Measurements from ENCODE around the gene OXSR1. TPM values are rescaled to one million over a fixed set of nuclear protein-coding genes. Genes with fewer than 3 reads are reported as not detected.

OXSR1 gene
- total RNA-seq, 5 donors from 2014 or later (not counting 1 experiment from before 2014, with no cell fraction given): 30.7 to 40.4 (median 37.4) TPM

DNA sequence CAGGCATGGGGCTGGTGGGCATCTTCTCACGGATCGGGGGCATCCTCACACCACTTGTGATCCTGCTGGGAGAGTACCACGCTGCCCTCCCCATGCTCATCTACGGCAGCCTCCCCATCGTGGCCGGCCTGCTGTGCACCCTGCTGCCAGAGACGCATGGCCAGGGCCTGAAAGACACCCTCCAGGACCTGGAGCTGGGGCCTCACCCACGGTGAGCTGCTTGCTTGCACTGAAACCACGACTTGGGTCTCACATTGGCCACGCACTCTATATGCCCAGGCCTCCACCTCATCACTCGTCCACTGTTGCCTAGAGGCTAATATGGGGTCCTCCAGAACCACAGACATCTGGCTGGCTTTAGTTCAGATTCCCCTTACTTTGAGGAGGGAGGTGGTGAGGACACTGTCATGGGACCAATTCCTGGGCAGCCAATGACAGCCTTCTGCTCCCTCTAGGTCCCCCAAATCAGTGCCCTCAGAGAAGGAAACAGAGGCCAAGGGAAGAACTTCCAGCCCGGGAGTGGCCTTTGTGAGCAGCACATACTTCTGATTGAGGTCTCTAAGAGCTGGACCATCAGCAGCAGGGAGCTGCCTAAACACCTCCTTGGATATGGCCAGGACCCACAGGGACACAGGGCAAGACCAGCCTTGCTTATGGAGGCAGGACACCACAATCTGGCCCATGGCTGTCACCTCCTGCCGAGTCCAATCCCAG lies 111.7 kb downstream of the OXSR1 start:
- no peaks in the 10 kb centered on the region for H3K27me3 ChIP-seq (replicated peaks in 1 of 2; ENCODE audit: control insufficient read depth in 2 of 2, extremely low read depth in 1 of 2, insufficient read depth in 2 of 2, low read length in 1 of 2)
- Mint-ChIP-seq H3K36me3 (peaks cover 29% of the 10 kb centered on the region), H3K27ac (no peak overlapping the region), H3K9me3 (no peaks in the 10 kb centered on the region), H3K27me3 (no peaks in the 10 kb centered on the region), H3K4me1 (no peaks in the 10 kb centered on the region), H3K4me3 (no peak overlapping the region)
- DNase-seq (no peak), ATAC-seq (replicated peaks in 1 of 4) (no peak)
- no peak overlapping the region for H3K4me3 ChIP-seq (ENCODE audit: control insufficient read depth in 1 of 2, extremely low read depth in 1 of 2, low read length in 1 of 2)
- no peak overlapping the region for H3K27ac ChIP-seq (ENCODE audit: low read length)
- H3K36me3 ChIP-seq (ENCODE audit: control insufficient read depth in 2 of 2, extremely low read depth in 1 of 2, insufficient read depth in 1 of 2, low read length in 1 of 2): peaks cover 0 to 7% of the 10 kb centered on the region in 2 donors
- no peaks in the 10 kb centered on the region for H3K4me1 ChIP-seq (ENCODE audit: control insufficient read depth in 1 of 2, extremely low read depth in 1 of 2, insufficient read depth in 2 of 2, low read length in 2 of 2)
- no peaks in the 10 kb centered on the region for H3K9me3 ChIP-seq
- CTCF ChIA-PET: no interaction called here
- 84% methylated on average over 9 of the region's 13 CpGs for WGBS (ENCODE audit: insufficient coverage)
- POLR2A ChIA-PET: interaction anchor here in 1 of 2 donors (0.6 kb wide), 1 partner anchor 1084 kb away, joined by 3 read pairs; no protein-coding TSS in a partner anchor

DNA sequence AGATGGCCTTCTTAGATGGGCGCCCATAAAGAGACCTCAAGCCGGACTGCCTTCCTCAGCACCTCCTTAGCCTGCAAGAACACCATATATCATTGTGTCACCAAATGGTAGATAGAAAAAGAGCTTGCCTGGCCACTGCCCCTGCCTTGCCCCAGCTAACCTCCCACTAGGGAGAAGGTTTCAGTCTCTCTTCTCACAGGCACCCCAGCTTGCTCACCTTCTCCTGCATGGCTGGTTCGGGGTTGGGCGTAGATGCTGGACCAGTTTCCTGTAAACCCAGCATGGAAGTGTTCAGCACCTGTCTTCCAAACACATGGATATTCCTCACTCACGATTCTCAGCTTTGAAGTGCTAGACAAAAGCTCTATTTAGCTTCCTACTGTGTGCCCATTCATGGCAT lies 113.5 kb downstream of the OXSR1 start:
- Mint-ChIP-seq H3K27ac (no peak overlapping the region), H3K36me3 (peaks cover 29% of the 10 kb centered on the region), H3K4me3 (no peak overlapping the region), H3K27me3 (no peaks in the 10 kb centered on the region), H3K9me3 (no peaks in the 10 kb centered on the region), H3K4me1 (no peaks in the 10 kb centered on the region)
- H3K4me1 ChIP-seq (ENCODE audit: control insufficient read depth in 1 of 2, extremely low read depth in 1 of 2, insufficient read depth in 2 of 2, low read length in 2 of 2): no peaks in the 10 kb centered on the region
- H3K9me3 ChIP-seq: no peaks in the 10 kb centered on the region
- H3K27me3 ChIP-seq (replicated peaks in 1 of 2; ENCODE audit: control insufficient read depth in 2 of 2, extremely low read depth in 1 of 2, insufficient read depth in 2 of 2, low read length in 1 of 2): no peaks in the 10 kb centered on the region
- H3K27ac ChIP-seq (ENCODE audit: low read length): no peak overlapping the region
- DNase-seq (no peak), ATAC-seq (replicated peaks in 1 of 4) (no peak)
- H3K36me3 ChIP-seq (ENCODE audit: control insufficient read depth in 2 of 2, extremely low read depth in 1 of 2, insufficient read depth in 1 of 2, low read length in 1 of 2): peaks cover 0 to 7% of the 10 kb centered on the region in 2 donors
- POLR2A ChIA-PET: interaction anchor here in 1 of 2 donors (0.7 kb wide), 1 partner anchor 32 kb away, joined by 8 read pairs; no protein-coding TSS in a partner anchor
- WGBS (ENCODE audit: insufficient coverage): 95% methylated on average over 3 of the region's 5 CpGs
- CTCF ChIA-PET: interaction anchor here in 1 of 2 donors (0.6 kb wide), 1 partner anchor 705 kb away, joined by 3 read pairs; no protein-coding TSS in a partner anchor
- no peak overlapping the region for H3K4me3 ChIP-seq (ENCODE audit: control insufficient read depth in 1 of 2, extremely low read depth in 1 of 2, low read length in 1 of 2)

DNA sequence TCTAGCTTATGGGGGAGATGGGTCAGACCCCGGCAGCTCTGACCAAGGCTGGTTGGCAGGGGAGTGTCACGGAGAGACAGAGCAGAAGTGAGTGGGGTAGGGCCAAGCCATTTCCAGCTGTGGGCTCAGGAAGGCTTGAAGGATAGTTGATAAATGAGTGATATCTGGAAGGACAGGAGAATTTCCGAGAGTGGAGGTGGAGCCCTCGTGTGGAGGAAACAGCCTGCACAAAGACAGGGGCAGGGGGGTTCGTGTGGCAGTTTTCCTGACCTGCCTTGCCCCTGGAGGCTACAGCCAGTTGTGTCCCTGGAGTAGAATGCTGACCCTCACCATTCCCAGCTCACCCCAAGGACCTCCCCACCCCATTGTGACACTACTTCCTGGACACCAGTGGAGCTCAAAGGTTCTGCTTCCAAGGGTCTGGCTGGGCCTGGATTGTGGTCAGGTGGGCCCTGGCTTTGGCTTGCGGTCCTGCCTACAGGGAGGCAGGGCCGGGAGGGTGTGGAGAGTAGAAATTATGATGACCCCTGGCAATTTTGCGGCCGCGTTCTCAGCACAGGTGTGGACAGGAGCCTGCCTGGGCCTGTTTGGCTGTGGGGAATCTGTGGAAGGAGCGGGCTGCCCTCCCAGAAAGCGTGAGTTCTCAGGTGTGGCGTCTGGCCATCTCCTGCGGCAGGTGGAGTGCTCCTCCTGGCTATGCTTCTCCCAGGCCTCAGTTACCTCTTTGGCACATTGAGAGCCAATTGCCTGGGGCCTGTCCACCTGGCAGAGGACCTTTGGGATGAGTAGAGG lies 116.8 kb downstream of the OXSR1 start, which contains the start of gene SLC22A14:
SLC22A14 (plus strand) TSS at position 400 of the 792 bp plus-strand sequence. CDS start 23,733 bp downstream, outside the sequence.
- no peaks in the 10 kb centered on the region for H3K27me3 ChIP-seq (replicated peaks in 1 of 2; ENCODE audit: control insufficient read depth in 2 of 2, extremely low read depth in 1 of 2, insufficient read depth in 2 of 2, low read length in 1 of 2)
- DNase-seq: no peak
- no peak within 1 kb of the TSS for H3K27ac ChIP-seq (ENCODE audit: low read length)
- H3K4me1 ChIP-seq (ENCODE audit: control insufficient read depth in 1 of 2, extremely low read depth in 1 of 2, insufficient read depth in 2 of 2, low read length in 2 of 2): no peaks in the 10 kb centered on the region
- WGBS (ENCODE audit: insufficient coverage): 98% methylated on average over 9 of the region's 14 CpGs
- no peak within 1 kb of the TSS for H3K4me3 ChIP-seq (ENCODE audit: control insufficient read depth in 1 of 2, extremely low read depth in 1 of 2, low read length in 1 of 2)
- H3K36me3 ChIP-seq (ENCODE audit: control insufficient read depth in 2 of 2, extremely low read depth in 1 of 2, insufficient read depth in 1 of 2, low read length in 1 of 2): no peaks in the 10 kb centered on the region
- H3K36me3 Mint-ChIP-seq: peaks cover 15% of the 10 kb centered on the region
- no peak within 1 kb of the TSS for H3K27ac Mint-ChIP-seq
- ChIA-PET POLR2A (no interaction called here), CTCF (no interaction called here)
- H3K9me3 Mint-ChIP-seq: no peaks in the 10 kb centered on the region
- no peaks in the 10 kb centered on the region for H3K27me3 Mint-ChIP-seq
- H3K9me3 ChIP-seq: no peaks in the 10 kb centered on the region
- no peak within 1 kb of the TSS for H3K4me3 Mint-ChIP-seq
- H3K4me1 Mint-ChIP-seq: no peaks in the 10 kb centered on the region
- no peak for ATAC-seq (replicated peaks in 1 of 4)

DNA sequence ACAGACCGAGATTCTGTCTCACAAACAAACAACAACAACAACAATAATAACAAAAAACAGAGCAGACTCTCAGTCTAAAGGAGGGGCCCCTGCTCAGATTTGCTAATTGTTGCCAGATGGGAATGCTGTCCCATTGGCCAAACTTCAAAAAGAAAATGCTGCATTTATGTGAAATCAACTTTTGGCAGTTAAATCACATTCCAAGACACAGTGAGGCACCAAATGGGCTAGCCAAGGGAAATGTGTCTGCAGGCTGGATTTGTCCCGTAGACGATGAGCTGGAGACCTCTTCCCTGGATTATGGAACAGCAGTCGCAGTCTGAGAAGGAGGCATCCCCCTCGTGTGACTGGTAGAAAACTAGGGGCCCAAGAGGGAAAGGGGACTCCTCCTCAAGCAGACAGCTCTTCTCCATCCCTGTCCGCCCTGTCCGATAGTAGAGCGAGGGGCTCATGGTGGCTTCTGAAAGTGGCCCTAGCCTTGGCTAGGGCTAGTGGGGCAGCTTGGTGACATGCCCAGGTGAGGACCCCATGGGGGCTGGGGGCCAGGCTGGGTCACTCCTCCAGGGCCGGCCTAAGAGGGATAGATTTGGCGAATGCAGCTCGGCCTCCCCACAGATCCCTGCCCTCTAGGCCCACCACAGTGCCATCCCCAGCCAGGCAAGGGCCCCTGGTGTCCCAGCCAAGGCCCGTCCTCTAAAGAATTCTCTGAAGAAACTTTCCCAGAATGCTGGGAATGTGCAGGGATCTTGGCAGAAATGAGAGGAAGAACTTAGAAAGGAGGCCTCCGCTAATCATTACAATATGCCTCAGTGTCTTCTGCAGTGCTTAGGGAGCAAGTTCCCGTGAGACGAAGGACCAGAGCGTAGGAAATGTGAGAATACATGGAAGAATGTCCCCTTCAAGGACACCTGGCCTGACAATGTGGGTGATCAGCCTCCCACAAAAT lies 118.7 kb downstream of the OXSR1 start:
- no peak for ATAC-seq (replicated peaks in 1 of 4)
- no peaks in the 10 kb centered on the region for H3K9me3 Mint-ChIP-seq
- no peaks in the 10 kb centered on the region for H3K27me3 Mint-ChIP-seq
- H3K4me1 Mint-ChIP-seq: no peaks in the 10 kb centered on the region
- no peak for DNase-seq
- H3K27ac Mint-ChIP-seq: no peak overlapping the region
- POLR2A ChIA-PET: no interaction called here
- WGBS (ENCODE audit: insufficient coverage): 81% methylated on average over 5 of the region's 16 CpGs
- no peaks in the 10 kb centered on the region for H3K9me3 ChIP-seq
- H3K4me3 Mint-ChIP-seq: no peak overlapping the region
- no peaks in the 10 kb centered on the region for H3K4me1 ChIP-seq (ENCODE audit: control insufficient read depth in 1 of 2, extremely low read depth in 1 of 2, insufficient read depth in 2 of 2, low read length in 2 of 2)
- H3K27me3 ChIP-seq (replicated peaks in 1 of 2; ENCODE audit: control insufficient read depth in 2 of 2, extremely low read depth in 1 of 2, insufficient read depth in 2 of 2, low read length in 1 of 2): no peaks in the 10 kb centered on the region
- peaks cover 5% of the 10 kb centered on the region for H3K36me3 Mint-ChIP-seq
- no peak overlapping the region for H3K4me3 ChIP-seq (ENCODE audit: control insufficient read depth in 1 of 2, extremely low read depth in 1 of 2, low read length in 1 of 2)
- CTCF ChIA-PET: no interaction called here
- H3K36me3 ChIP-seq (ENCODE audit: control insufficient read depth in 2 of 2, extremely low read depth in 1 of 2, insufficient read depth in 1 of 2, low read length in 1 of 2): no peaks in the 10 kb centered on the region
- H3K27ac ChIP-seq (ENCODE audit: low read length): no peak overlapping the region

DNA sequence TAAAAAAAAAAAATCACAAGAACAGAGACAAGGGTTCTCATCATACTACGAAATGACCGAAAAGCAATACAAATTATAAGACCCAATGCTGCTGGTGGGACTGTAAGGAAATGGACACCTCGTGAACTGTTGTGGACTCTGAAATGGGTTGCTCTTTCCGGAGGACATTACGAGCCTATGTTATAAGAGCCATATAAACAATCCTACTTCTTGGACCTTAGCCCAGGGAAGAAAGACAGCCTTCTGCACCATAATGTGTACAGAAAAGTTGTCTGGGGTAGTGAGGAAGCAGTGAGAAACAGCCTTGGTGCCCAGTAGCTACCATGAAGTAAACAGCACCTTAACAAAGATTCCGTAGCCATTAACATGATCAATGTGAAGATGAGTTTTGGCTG lies 119.4 kb downstream of the OXSR1 start:
- H3K36me3 ChIP-seq (ENCODE audit: control insufficient read depth in 2 of 2, extremely low read depth in 1 of 2, insufficient read depth in 1 of 2, low read length in 1 of 2): no peaks in the 10 kb centered on the region
- H3K9me3 Mint-ChIP-seq: no peaks in the 10 kb centered on the region
- no peaks in the 10 kb centered on the region for H3K9me3 ChIP-seq
- ATAC-seq (replicated peaks in 1 of 4): no peak
- no peaks in the 10 kb centered on the region for H3K27me3 ChIP-seq (replicated peaks in 1 of 2; ENCODE audit: control insufficient read depth in 2 of 2, extremely low read depth in 1 of 2, insufficient read depth in 2 of 2, low read length in 1 of 2)
- peaks cover 4% of the 10 kb centered on the region for H3K36me3 Mint-ChIP-seq
- no peak overlapping the region for H3K27ac ChIP-seq (ENCODE audit: low read length)
- H3K27me3 Mint-ChIP-seq: peaks cover 0 to 1% of the 10 kb centered on the region in 2 donors
- no peak overlapping the region for H3K4me3 ChIP-seq (ENCODE audit: control insufficient read depth in 1 of 2, extremely low read depth in 1 of 2, low read length in 1 of 2)
- ChIA-PET CTCF (no interaction called here), POLR2A (no interaction called here)
- 82% methylated on average over 2 of the region's 6 CpGs for WGBS (ENCODE audit: insufficient coverage)
- no peak overlapping the region for H3K4me3 Mint-ChIP-seq
- no peaks in the 10 kb centered on the region for H3K4me1 ChIP-seq (ENCODE audit: control insufficient read depth in 1 of 2, extremely low read depth in 1 of 2, insufficient read depth in 2 of 2, low read length in 2 of 2)
- DNase-seq: no peak
- H3K4me1 Mint-ChIP-seq: no peaks in the 10 kb centered on the region
- no peak overlapping the region for H3K27ac Mint-ChIP-seq
